Transverse colon (tissue), 4 donors: ENCODE measurements around the gene KIAA1549.

Experiments
- CTCF ChIP-seq, 5 experiments: fragments of 200-600 bp in 3 of 5; fragments of 450-650 bp in 2 of 5; sonication (generic) in 3 of 5; IDR thresholded peaks; 1 replicate in 2 of 5; 2 replicates in 3 of 5; pipeline ENCODE4 v1.5.1; 2016 to 2017; ENCODE audit warnings: antibody characterized with exemption in 5 of 5, inconsistent platforms in 3 of 5, mild to moderate bottlenecking in 2 of 5, moderate library complexity in 1 of 5
- POLR2AphosphoS5 ChIP-seq, 3 donors: sonication (generic); formaldehyde crosslinking; IDR thresholded peaks; one replicate each; pipeline ENCODE4 v1.6.1; 2016; ENCODE audit warnings: antibody characterized with exemption in 3 of 3

GRCh38 chr7:138832966-138833365, 148.2 kb downstream of the KIAA1549 start:
- TF ChIP-seq CTCF (IDR thresholded peaks at IDR 0.05) (no peak), POLR2AphosphoS5 (IDR thresholded peaks at IDR 0.05) (no peak)
